ENCODE measurements around the gene FAM151B. TPM values are rescaled to one million over a fixed set of nuclear protein-coding genes. Genes with fewer than 3 reads are reported as not detected.
"Not testable (repeated sequence)": the region's sequence is repeated elsewhere in the genome, so short reads cannot be mapped to it uniquely, and the experiment has no call there.

Gene FAM151B
- polyA plus RNA-seq, 2 donors: 0.67 to 0.83 TPM

GRCh38 chr5:80474929-80475328 is 13.0 kb upstream of the FAM151B start:
- no peaks in the 10 kb centered on the region for H3K27me3 ChIP-seq (ENCODE audit: control insufficient read depth in 1 of 2, insufficient read depth in 2 of 2, low read length in 2 of 2)
- WGBS, 2 donors: 98 to 99% methylated on average over 2 of the region's 2 CpGs
- no peak overlapping the region for H3K27ac ChIP-seq (ENCODE audit: low read depth in 2 of 2, low read length in 1 of 2)
- no peak overlapping the region for H3K4me3 ChIP-seq (ENCODE audit: low read depth in 1 of 2, low read length in 2 of 2)
- H3K4me1 ChIP-seq (ENCODE audit: control insufficient read depth in 2 of 2, insufficient read depth in 2 of 2, low read length in 1 of 2): no peaks in the 10 kb centered on the region
- peaks cover 0 to 2% of the 10 kb centered on the region in 2 donors for H3K9me3 ChIP-seq (ENCODE audit: control insufficient read depth in 2 of 2, insufficient read depth in 1 of 2, low read depth in 1 of 2, low read length in 1 of 2)
- peaks cover 0 to 3% of the 10 kb centered on the region in 2 donors for H3K36me3 ChIP-seq (ENCODE audit: control insufficient read depth in 2 of 2, insufficient read depth in 2 of 2, low read length in 1 of 2)

- Histone ChIP-seq H3K9me3 (ENCODE audit: control insufficient read depth in 2 of 2, insufficient read depth in 1 of 2, low read depth in 1 of 2, low read length in 1 of 2) (no peaks in the 10 kb centered on the region), H3K4me1 (ENCODE audit: control insufficient read depth in 2 of 2, insufficient read depth in 2 of 2, low read length in 1 of 2) (no peaks in the 10 kb centered on the region), H3K27me3 (ENCODE audit: control insufficient read depth in 1 of 2, insufficient read depth in 2 of 2, low read length in 2 of 2) (no peaks in the 10 kb centered on the region), H3K4me3 (ENCODE audit: low read depth in 1 of 2, low read length in 2 of 2) (no peak overlapping the region), H3K36me3 (ENCODE audit: control insufficient read depth in 2 of 2, insufficient read depth in 2 of 2, low read length in 1 of 2) (no peaks in the 10 kb centered on the region), H3K27ac (ENCODE audit: low read depth in 2 of 2, low read length in 1 of 2) (peak overlapping the region in 1 of 2 donors; percentile 27)
Measured at GRCh38 chr5:80479713-80480112, 8.2 kb upstream of the FAM151B start.

GRCh38 chr5:80480354-80480753 is 7.5 kb upstream of the FAM151B start:
- WGBS, 2 donors: 94 to 98% methylated on average over 2 of the region's 2 CpGs
- Histone ChIP-seq H3K9me3 (ENCODE audit: control insufficient read depth in 2 of 2, insufficient read depth in 1 of 2, low read depth in 1 of 2, low read length in 1 of 2) (no peaks in the 10 kb centered on the region), H3K27me3 (ENCODE audit: control insufficient read depth in 1 of 2, insufficient read depth in 2 of 2, low read length in 2 of 2) (no peaks in the 10 kb centered on the region), H3K4me3 (ENCODE audit: low read depth in 1 of 2, low read length in 2 of 2) (no peak overlapping the region), H3K4me1 (ENCODE audit: control insufficient read depth in 2 of 2, insufficient read depth in 2 of 2, low read length in 1 of 2) (no peaks in the 10 kb centered on the region), H3K36me3 (ENCODE audit: control insufficient read depth in 2 of 2, insufficient read depth in 2 of 2, low read length in 1 of 2) (no peaks in the 10 kb centered on the region), H3K27ac (ENCODE audit: low read depth in 2 of 2, low read length in 1 of 2) (no peak overlapping the region)

- Histone ChIP-seq H3K27ac (ENCODE audit: low read depth in 2 of 2, low read length in 1 of 2) (no peak overlapping the region), H3K4me3 (ENCODE audit: low read depth in 1 of 2, low read length in 2 of 2) (no peak overlapping the region), H3K4me1 (ENCODE audit: control insufficient read depth in 2 of 2, insufficient read depth in 2 of 2, low read length in 1 of 2) (no peaks in the 10 kb centered on the region), H3K27me3 (ENCODE audit: control insufficient read depth in 1 of 2, insufficient read depth in 2 of 2, low read length in 2 of 2) (no peaks in the 10 kb centered on the region), H3K36me3 (ENCODE audit: control insufficient read depth in 2 of 2, insufficient read depth in 2 of 2, low read length in 1 of 2) (no peaks in the 10 kb centered on the region), H3K9me3 (ENCODE audit: control insufficient read depth in 2 of 2, insufficient read depth in 1 of 2, low read depth in 1 of 2, low read length in 1 of 2) (no peaks in the 10 kb centered on the region)
- WGBS, 2 donors: 98 to 99% methylated on average over 3 of the region's 3 CpGs
Measured at GRCh38 chr5:80481019-80481893, 6.6 kb upstream of the FAM151B start.

GRCh38 chr5:80482578-80482977 is 5.3 kb upstream of the FAM151B start:
- Histone ChIP-seq H3K4me1 (ENCODE audit: control insufficient read depth in 2 of 2, insufficient read depth in 2 of 2, low read length in 1 of 2) (no peaks in the 10 kb centered on the region), H3K36me3 (ENCODE audit: control insufficient read depth in 2 of 2, insufficient read depth in 2 of 2, low read length in 1 of 2) (no peaks in the 10 kb centered on the region), H3K27ac (ENCODE audit: low read depth in 2 of 2, low read length in 1 of 2) (no peak overlapping the region), H3K9me3 (ENCODE audit: control insufficient read depth in 2 of 2, insufficient read depth in 1 of 2, low read depth in 1 of 2, low read length in 1 of 2) (no peaks in the 10 kb centered on the region), H3K27me3 (ENCODE audit: control insufficient read depth in 1 of 2, insufficient read depth in 2 of 2, low read length in 2 of 2) (no peaks in the 10 kb centered on the region), H3K4me3 (ENCODE audit: low read depth in 1 of 2, low read length in 2 of 2) (no peak overlapping the region)
- 74 to 75% methylated on average over 4 of the region's 4 CpGs for WGBS, 2 donors

GRCh38 chr5:80483636-80484232 is 4.2 kb upstream of the FAM151B start:
- WGBS, 2 donors: 97 to 99% methylated on average over 3 of the region's 3 CpGs
- H3K27ac ChIP-seq (ENCODE audit: low read depth in 2 of 2, low read length in 1 of 2): no peak overlapping the region
- H3K4me1 ChIP-seq (ENCODE audit: control insufficient read depth in 2 of 2, insufficient read depth in 2 of 2, low read length in 1 of 2): no peaks in the 10 kb centered on the region
- H3K27me3 ChIP-seq (ENCODE audit: control insufficient read depth in 1 of 2, insufficient read depth in 2 of 2, low read length in 2 of 2): no peaks in the 10 kb centered on the region
- no peak overlapping the region for H3K4me3 ChIP-seq (ENCODE audit: low read depth in 1 of 2, low read length in 2 of 2)
- no peaks in the 10 kb centered on the region for H3K9me3 ChIP-seq (ENCODE audit: control insufficient read depth in 2 of 2, insufficient read depth in 1 of 2, low read depth in 1 of 2, low read length in 1 of 2)
- no peaks in the 10 kb centered on the region for H3K36me3 ChIP-seq (ENCODE audit: control insufficient read depth in 2 of 2, insufficient read depth in 2 of 2, low read length in 1 of 2)

GRCh38 chr5:80487444-80487828 is 464 bp upstream of the FAM151B start:
- Histone ChIP-seq H3K9me3 (ENCODE audit: control insufficient read depth in 2 of 2, insufficient read depth in 1 of 2, low read depth in 1 of 2, low read length in 1 of 2) (no peaks in the 10 kb centered on the region), H3K36me3 (ENCODE audit: control insufficient read depth in 2 of 2, insufficient read depth in 2 of 2, low read length in 1 of 2) (no peaks in the 10 kb centered on the region), H3K4me3 (ENCODE audit: low read depth in 1 of 2, low read length in 2 of 2) (peak overlapping the region; percentile 60 to 70), H3K27ac (ENCODE audit: low read depth in 2 of 2, low read length in 1 of 2) (peak overlapping the region; percentile 76 to 90), H3K27me3 (ENCODE audit: control insufficient read depth in 1 of 2, insufficient read depth in 2 of 2, low read length in 2 of 2) (no peaks in the 10 kb centered on the region), H3K4me1 (ENCODE audit: control insufficient read depth in 2 of 2, insufficient read depth in 2 of 2, low read length in 1 of 2) (no peaks in the 10 kb centered on the region)
- 61% methylated on average over 18 of the region's 18 CpGs for WGBS, 2 donors

- 93 to 96% methylated on average over 3 of the region's 3 CpGs for WGBS, 2 donors
- no peak overlapping the region for H3K27ac ChIP-seq (ENCODE audit: low read depth in 2 of 2, low read length in 1 of 2)
- H3K4me3 ChIP-seq (ENCODE audit: low read depth in 1 of 2, low read length in 2 of 2): no peak overlapping the region
- no peaks in the 10 kb centered on the region for H3K27me3 ChIP-seq (ENCODE audit: control insufficient read depth in 1 of 2, insufficient read depth in 2 of 2, low read length in 2 of 2)
- H3K9me3 ChIP-seq (ENCODE audit: control insufficient read depth in 2 of 2, insufficient read depth in 1 of 2, low read depth in 1 of 2, low read length in 1 of 2): no peaks in the 10 kb centered on the region
- H3K36me3 ChIP-seq (ENCODE audit: control insufficient read depth in 2 of 2, insufficient read depth in 2 of 2, low read length in 1 of 2): no peaks in the 10 kb centered on the region
- H3K4me1 ChIP-seq (ENCODE audit: control insufficient read depth in 2 of 2, insufficient read depth in 2 of 2, low read length in 1 of 2): no peaks in the 10 kb centered on the region
Measured at GRCh38 chr5:80491296-80491695, 3.4 kb downstream of the FAM151B start.

- H3K4me3 ChIP-seq (ENCODE audit: low read depth in 1 of 2, low read length in 2 of 2): no peak overlapping the region
- H3K4me1 ChIP-seq (ENCODE audit: control insufficient read depth in 2 of 2, insufficient read depth in 2 of 2, low read length in 1 of 2): no peaks in the 10 kb centered on the region
- no peaks in the 10 kb centered on the region for H3K36me3 ChIP-seq (ENCODE audit: control insufficient read depth in 2 of 2, insufficient read depth in 2 of 2, low read length in 1 of 2)
- 83 to 90% methylated on average over 3 of the region's 3 CpGs for WGBS, 2 donors
- H3K27me3 ChIP-seq (ENCODE audit: control insufficient read depth in 1 of 2, insufficient read depth in 2 of 2, low read length in 2 of 2): no peaks in the 10 kb centered on the region
- no peak overlapping the region for H3K27ac ChIP-seq (ENCODE audit: low read depth in 2 of 2, low read length in 1 of 2)
- H3K9me3 ChIP-seq (ENCODE audit: control insufficient read depth in 2 of 2, insufficient read depth in 1 of 2, low read depth in 1 of 2, low read length in 1 of 2): no peaks in the 10 kb centered on the region
Measured at GRCh38 chr5:80492741-80493140, 4.8 kb downstream of the FAM151B start.

GRCh38 chr5:80493443-80493842 is 5.5 kb downstream of the FAM151B start:
- not testable (repeated sequence) for H3K4me3 ChIP-seq (ENCODE audit: low read depth in 1 of 2, low read length in 2 of 2); H3K36me3 ChIP-seq (ENCODE audit: control insufficient read depth in 2 of 2, insufficient read depth in 2 of 2, low read length in 1 of 2); H3K9me3 ChIP-seq (ENCODE audit: control insufficient read depth in 2 of 2, insufficient read depth in 1 of 2, low read depth in 1 of 2, low read length in 1 of 2); H3K4me1 ChIP-seq (ENCODE audit: control insufficient read depth in 2 of 2, insufficient read depth in 2 of 2, low read length in 1 of 2); H3K27me3 ChIP-seq (ENCODE audit: control insufficient read depth in 1 of 2, insufficient read depth in 2 of 2, low read length in 2 of 2); H3K27ac ChIP-seq (ENCODE audit: low read depth in 2 of 2, low read length in 1 of 2)
- WGBS, 2 donors: 62 to 74% methylated on average over 7 of the region's 7 CpGs

All from esophagus (tissue), 2 donors.